RWPE1 (cell line): ENCODE measurements around the gene RAB11FIP2.

Experiments
- CTCF ChIA-PET: fragments of 350-600 bp; sonication (Branson Sonifier 250); formaldehyde crosslinking; extraction: SDS; loops from one replicate; lab custom pipeline; 2021; lab: Yijun Ruan, JAX
- POLR2A ChIA-PET: fragments of 400-600 bp; formaldehyde crosslinking; extraction: SDS; loops from one replicate; lab custom pipeline; 2020; ENCODE audit warnings: antibody characterized with exemption; ENCODE audit not compliant: low non-redundant PET; lab: Yijun Ruan, JAX
- DNase-seq: peaks from one replicate; pipeline ENCODE4 v3.0.0; 2012; ENCODE audit warnings: low spot score
- H3K27ac ChIP-seq: fragments of 450-650 bp; 2 replicates; pipeline ENCODE4 v1.5.1; 2017
- TF ChIP-seq, protein P1 (sequence below): fragments of 450-650 bp; conservative IDR thresholded peaks from 2 replicates; pipeline ENCODE4 v1.5.1; 2017; ENCODE audit warnings: low read depth, mild to moderate bottlenecking

The RAB11FIP2 gene

DNA sequence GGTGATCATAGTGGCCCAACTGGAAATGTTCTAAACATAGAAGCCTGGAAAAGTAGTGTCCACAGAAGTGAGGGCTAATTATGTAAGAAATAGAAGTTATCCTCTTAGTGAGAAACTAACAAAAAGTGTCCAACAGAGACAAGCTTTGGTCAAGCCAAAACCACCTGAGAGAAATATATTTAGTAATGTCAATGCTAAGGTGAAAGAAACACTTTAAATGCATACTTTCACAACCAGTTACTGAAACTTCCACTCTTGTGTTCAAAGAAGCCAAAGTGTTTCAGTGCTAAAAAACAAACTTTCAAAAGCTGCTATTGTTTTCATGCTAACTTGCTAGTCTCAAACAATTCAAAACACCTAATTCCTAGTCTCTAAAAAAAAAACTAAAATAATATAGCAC is 18.1 kb downstream of the RAB11FIP2 start:
- ChIA-PET POLR2A (no interaction called here), CTCF (interaction anchor here (0.5 kb wide), 1 partner anchor 1414 kb away, joined by 4 read pairs; no protein-coding TSS in a partner anchor)
- no peak for DNase-seq
- no peak overlapping the region for H3K27ac ChIP-seq
- TF ChIP-seq, protein P1, sequence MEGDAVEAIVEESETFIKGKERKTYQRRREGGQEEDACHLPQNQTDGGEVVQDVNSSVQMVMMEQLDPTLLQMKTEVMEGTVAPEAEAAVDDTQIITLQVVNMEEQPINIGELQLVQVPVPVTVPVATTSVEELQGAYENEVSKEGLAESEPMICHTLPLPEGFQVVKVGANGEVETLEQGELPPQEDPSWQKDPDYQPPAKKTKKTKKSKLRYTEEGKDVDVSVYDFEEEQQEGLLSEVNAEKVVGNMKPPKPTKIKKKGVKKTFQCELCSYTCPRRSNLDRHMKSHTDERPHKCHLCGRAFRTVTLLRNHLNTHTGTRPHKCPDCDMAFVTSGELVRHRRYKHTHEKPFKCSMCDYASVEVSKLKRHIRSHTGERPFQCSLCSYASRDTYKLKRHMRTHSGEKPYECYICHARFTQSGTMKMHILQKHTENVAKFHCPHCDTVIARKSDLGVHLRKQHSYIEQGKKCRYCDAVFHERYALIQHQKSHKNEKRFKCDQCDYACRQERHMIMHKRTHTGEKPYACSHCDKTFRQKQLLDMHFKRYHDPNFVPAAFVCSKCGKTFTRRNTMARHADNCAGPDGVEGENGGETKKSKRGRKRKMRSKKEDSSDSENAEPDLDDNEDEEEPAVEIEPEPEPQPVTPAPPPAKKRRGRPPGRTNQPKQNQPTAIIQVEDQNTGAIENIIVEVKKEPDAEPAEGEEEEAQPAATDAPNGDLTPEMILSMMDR = no peak

DNA sequence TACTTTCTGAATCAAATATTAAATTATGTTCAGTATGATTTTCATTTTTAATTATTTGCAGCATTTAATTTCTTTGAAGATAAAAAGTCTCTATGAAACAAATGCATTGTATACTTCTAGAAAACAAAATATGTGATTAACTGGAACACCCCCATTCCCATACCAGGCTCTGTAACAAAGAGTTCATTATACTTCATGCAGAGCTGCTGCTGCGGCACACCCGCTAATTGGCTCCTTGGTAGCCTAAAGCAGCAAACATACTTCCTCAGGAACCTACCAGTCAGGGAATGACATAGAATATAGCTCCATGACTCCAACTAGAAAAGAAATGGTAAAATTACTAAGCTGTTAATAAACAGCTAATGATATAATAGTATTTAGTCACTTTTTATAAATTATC is 19.3 kb downstream of the RAB11FIP2 start:
- TF ChIP-seq, protein P1 = no peak
- POLR2A ChIA-PET = no interaction called here
- CTCF ChIA-PET = no interaction called here
- no peak for DNase-seq
- no peak overlapping the region for H3K27ac ChIP-seq

DNA sequence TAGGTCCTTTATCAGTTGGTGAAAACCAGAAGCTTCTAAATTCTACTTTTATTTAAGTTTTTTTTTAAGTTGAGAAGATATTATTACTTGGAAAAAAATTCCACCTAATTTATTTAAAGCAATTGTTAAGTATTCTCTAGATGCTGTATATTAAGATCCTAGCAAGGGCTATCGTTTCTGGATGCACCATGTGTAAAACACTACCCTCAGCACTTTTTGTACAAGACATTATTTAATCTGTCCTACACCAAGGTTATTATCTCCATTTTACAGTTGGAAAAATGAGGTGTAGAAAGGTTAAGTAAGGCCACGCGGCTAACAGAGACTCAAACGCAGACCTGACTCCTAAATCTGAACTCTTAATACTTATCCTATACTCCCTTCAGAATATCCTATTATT is 19.8 kb downstream of the RAB11FIP2 start:
- DNase-seq = no peak
- ChIA-PET POLR2A (no interaction called here), CTCF (interaction anchor here (0.6 kb wide), 1 partner anchor 802 kb away, joined by 3 read pairs; no protein-coding TSS in a partner anchor)
- TF ChIP-seq, protein P1 = no peak
- no peak overlapping the region for H3K27ac ChIP-seq

DNA sequence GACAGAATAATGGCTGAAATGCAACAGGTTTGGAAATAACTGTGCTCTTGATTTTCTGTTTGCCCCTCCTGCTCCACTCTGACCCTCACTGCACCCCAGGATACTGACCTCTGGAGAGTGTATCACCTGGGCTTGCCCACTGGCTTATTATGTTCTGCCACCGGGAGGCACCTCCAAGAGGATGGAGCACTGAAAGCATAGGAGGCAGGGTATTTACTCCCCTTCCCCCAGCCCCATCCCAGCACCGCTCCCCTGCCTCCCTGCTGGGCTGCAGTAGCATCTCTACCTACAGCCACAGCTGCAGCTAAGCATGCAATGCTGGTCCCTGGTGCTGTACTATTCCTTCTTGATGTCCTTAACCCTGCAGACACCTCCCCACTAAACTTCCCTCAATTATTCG is 26.4 kb downstream of the RAB11FIP2 start:
- CTCF ChIA-PET = no interaction called here

DNA sequence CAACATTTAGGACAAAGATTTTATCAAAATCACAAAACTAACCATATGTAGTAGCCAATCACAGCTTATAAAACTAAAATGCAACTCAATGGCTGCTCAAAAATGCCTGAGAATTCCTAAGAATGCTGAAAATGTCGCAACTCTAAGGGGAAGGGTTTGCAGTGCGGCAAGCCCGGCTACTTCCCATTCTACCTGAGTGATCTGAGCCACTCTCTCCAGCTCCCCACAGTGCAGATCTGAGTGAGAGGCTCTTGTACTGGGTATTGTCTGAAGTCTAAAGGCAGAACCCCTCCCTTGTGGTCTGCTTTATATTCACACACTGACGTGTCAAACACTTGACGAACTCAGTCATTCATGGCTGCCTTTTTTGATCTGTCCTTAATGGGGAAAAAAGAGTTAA is 28.9 kb downstream of the RAB11FIP2 start:
- ChIA-PET POLR2A (no interaction called here), CTCF (no interaction called here)
- DNase-seq = no peak
- TF ChIP-seq, protein P1 = no peak
- no peak overlapping the region for H3K27ac ChIP-seq

More for the DNA sequence above, 26.4 kb downstream of the RAB11FIP2 start:
- DNase-seq = no peak
- no peak overlapping the region for H3K27ac ChIP-seq
- POLR2A ChIA-PET = no interaction called here
- TF ChIP-seq, protein P1 = no peak

DNA sequence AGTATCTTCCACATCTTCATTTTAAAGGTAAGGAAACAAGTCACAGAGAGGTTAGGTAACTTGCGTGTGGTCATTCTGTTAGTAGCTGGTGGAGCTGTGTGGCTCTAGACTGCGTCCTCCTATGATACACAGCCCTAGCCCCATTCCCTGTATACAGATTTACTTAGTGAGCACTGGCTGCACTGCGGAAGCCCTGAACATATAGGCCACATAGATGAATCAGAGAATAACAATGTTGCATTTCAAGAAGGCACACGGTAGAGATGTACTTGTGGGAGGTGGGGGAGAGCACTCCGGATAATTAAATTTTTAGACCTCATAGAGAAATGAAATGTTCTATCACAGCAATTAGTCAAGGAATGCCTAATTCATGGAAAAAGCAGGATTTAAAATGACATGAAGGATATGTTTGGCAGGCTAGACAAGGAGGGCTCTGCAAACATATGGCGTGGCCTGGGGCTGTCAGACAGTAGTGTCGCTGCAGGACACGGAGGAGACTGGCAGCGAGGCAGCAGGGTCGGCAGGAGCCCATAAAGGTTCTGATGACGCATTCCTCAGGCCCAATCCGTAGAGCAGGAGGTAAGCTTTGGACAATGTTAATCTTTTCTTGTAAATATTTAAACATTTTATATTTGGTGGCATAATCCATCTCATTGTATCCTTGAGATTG is 29.5 kb downstream of the RAB11FIP2 start:
- POLR2A ChIA-PET = no interaction called here
- no peak for DNase-seq
- CTCF ChIA-PET = no interaction called here
- TF ChIP-seq, protein P1 = no peak
- no peak overlapping the region for H3K27ac ChIP-seq
